CD4-positive, alpha-beta T cell treated with Interferon alpha-2 for 1 hour (primary cell): ENCODE results near the gene RPL6.
A peak's percentile ranks its signal among the peaks of the same experiment; 100 is the strongest.
"Not testable (repeated sequence)": the region's sequence is repeated elsewhere in the genome, so short reads cannot be mapped to it uniquely, and the experiment has no call there.

Experiments used
- DNase-seq, 2 donors: peaks; one replicate each; pipeline ENCODE4 v3.0.0-alpha.2; 2020 to 2022

RPL6 gene

GRCh38 chr12:112419297-112420133, 10.1 kb upstream of the RPL6 start:
- no peak for DNase-seq

- peak; percentile 85 to 91 for DNase-seq
Measured at GRCh38 chr12:112418608-112419296, 9.3 kb upstream of the RPL6 start, which contains the start of gene PTPN11. Gene PTPN11 (plus strand): TSS chr12:112418947. CDS start chr12:112419112, 165 bp downstream.

GRCh38 chr12:112418273-112418607, 8.8 kb upstream of the RPL6 start:
- no peak for DNase-seq

- not testable (repeated sequence) for DNase-seq
Measured at GRCh38 chr12:112415457-112415856, 6.1 kb upstream of the RPL6 start.

- no peak for DNase-seq
Measured at GRCh38 chr12:112413855-112414625, 4.6 kb upstream of the RPL6 start.

- DNase-seq, result no peak
Measured at GRCh38 chr12:112409906-112410244, 470 bp upstream of the RPL6 start.

GRCh38 chr12:112408621-112409020, 784 bp downstream of the RPL6 start:
- peak in 1 of 2 donors; percentile 55 for DNase-seq

- DNase-seq, result not testable (repeated sequence)
Measured at GRCh38 chr12:112407683-112408082, 1.7 kb downstream of the RPL6 start.

GRCh38 chr12:112406519-112407488, 2.6 kb downstream of the RPL6 start:
- DNase-seq, result no peak

GRCh38 chr12:112401903-112402498, 7.4 kb downstream of the RPL6 start:
- DNase-seq, result no peak

GRCh38 chr12:112401054-112401453, 8.4 kb downstream of the RPL6 start:
- no peak for DNase-seq

- no peak for DNase-seq
Measured at GRCh38 chr12:112393328-112393727, 16.1 kb downstream of the RPL6 start.

GRCh38 chr12:112389922-112390654, 19.3 kb downstream of the RPL6 start:
- not testable (repeated sequence) for DNase-seq

- DNase-seq, result no peak
Measured at GRCh38 chr12:112389228-112389627, 20.2 kb downstream of the RPL6 start.

- DNase-seq, result no peak
Measured at GRCh38 chr12:112386726-112387125, 22.7 kb downstream of the RPL6 start.

GRCh38 chr12:112382866-112383265, 26.5 kb downstream of the RPL6 start:
- no peak for DNase-seq

GRCh38 chr12:112381883-112382796, 27.3 kb downstream of the RPL6 start, which contains the start of gene HECTD4:
Gene HECTD4 (minus strand): TSS chr12:112382431. CDS start chr12:112382128, 303 bp downstream.
- peak; percentile 88 to 91 for DNase-seq

- DNase-seq, result peak; percentile 14 to 53
Measured at GRCh38 chr12:112381406-112381882, 28.0 kb downstream of the RPL6 start.

GRCh38 chr12:112380663-112381405, 28.6 kb downstream of the RPL6 start:
- no peak for DNase-seq
